Thoracic aorta (tissue), 2 donors: ENCODE data around the gene PPP4R3C. TPM values are rescaled to one million over a fixed set of nuclear protein-coding genes. Genes with fewer than 3 reads are reported as not detected.
"Not testable (repeated sequence)": the region's sequence is repeated elsewhere in the genome, so short reads cannot be mapped to it uniquely, and the experiment has no call there.

ENCODE experiments used
- ATAC-seq: fragments of 150-250 bp; one replicate; pipeline ENCODE4 v1.8.0; 2017; ENCODE audit warnings: low read depth; ENCODE audit not compliant: insufficient number of reproducible peaks, low FRiP score
- DNase-seq: peaks from one replicate; pipeline ENCODE4 v3.0.0-alpha.2; 2020; ENCODE audit warnings: low spot score
- H3K27ac ChIP-seq, 2 donors: fragments of 200-600 bp; sonication (generic); 1 replicate in 1 of 2; 2 replicates in 1 of 2; pipeline ENCODE4 v1.5.1; 2016; ENCODE audit warnings: mild to moderate bottlenecking in 2 of 2, moderate library complexity in 2 of 2
- H3K27me3 ChIP-seq: fragments of 200-600 bp; sonication (generic); replicated peaks from 2 replicates; pipeline ENCODE4 v1.6.0; 2016; ENCODE audit warnings: mild to moderate bottlenecking; ENCODE audit not compliant: insufficient read depth
- H3K36me3 ChIP-seq: fragments of 200-600 bp; sonication (generic); one replicate; pipeline ENCODE4 v1.5.1; 2016
- H3K4me1 ChIP-seq, 2 donors: fragments of 200-600 bp; sonication (generic); 1 replicate in 1 of 2; 2 replicates in 1 of 2; pipeline versions ENCODE4 v1.5.1 to v1.6.0; 2016; ENCODE audit warnings: low read depth in 2 of 2, mild to moderate bottlenecking in 1 of 2; ENCODE audit not compliant: control insufficient read depth in 1 of 2
- H3K4me3 ChIP-seq: fragments of 200-600 bp; sonication (generic); 2 replicates; pipeline ENCODE4 v1.5.1; 2016; ENCODE audit warnings: mild to moderate bottlenecking
- H3K9me3 ChIP-seq: fragments of 200-600 bp; sonication (generic); 2 replicates; pipeline ENCODE4 v1.5.1; 2016
- total RNA-seq, 2 donors: library from RNA; depleted of rRNA; stranded (reverse); fragments of >200 nt; gene quantifications; one replicate each; pipeline versions ENCODE4 v1.1.0 to v1.2.3, GENCODE V29; 2016
- TF ChIP-seq, protein P1 (sequence below): fragments of 200-600 bp; sonication (generic); IDR thresholded peaks from one replicate; pipeline ENCODE4 v1.5.1; 2019; ENCODE audit warnings: antibody characterized with exemption

Gene PPP4R3C
- not detected for total RNA-seq

DNA sequence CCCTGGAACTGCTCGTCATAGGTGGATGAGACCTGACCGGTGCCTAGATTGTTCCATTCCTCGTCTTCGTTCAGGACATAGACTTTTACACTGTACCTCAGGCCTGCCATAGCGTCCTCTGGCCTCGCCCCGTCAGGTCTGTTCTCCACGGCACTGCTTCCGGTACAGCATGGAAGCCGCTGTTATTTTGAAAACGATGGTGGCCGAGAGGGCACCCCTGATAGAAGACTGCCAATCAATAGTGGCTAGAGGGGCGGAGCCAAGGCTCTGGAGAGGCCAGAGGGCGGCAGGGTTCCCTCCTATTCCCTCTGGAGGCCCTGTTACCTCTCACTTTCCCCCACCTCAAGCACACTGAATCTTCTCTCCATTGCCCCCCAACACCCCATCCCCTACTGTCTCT is at the start of gene PPP4R3C:
Gene PPP4R3C (minus strand): TSS at position 155 of the 400 bp plus-strand sequence. CDS start 45 bp downstream, at position 110.
- TF ChIP-seq, protein P1, sequence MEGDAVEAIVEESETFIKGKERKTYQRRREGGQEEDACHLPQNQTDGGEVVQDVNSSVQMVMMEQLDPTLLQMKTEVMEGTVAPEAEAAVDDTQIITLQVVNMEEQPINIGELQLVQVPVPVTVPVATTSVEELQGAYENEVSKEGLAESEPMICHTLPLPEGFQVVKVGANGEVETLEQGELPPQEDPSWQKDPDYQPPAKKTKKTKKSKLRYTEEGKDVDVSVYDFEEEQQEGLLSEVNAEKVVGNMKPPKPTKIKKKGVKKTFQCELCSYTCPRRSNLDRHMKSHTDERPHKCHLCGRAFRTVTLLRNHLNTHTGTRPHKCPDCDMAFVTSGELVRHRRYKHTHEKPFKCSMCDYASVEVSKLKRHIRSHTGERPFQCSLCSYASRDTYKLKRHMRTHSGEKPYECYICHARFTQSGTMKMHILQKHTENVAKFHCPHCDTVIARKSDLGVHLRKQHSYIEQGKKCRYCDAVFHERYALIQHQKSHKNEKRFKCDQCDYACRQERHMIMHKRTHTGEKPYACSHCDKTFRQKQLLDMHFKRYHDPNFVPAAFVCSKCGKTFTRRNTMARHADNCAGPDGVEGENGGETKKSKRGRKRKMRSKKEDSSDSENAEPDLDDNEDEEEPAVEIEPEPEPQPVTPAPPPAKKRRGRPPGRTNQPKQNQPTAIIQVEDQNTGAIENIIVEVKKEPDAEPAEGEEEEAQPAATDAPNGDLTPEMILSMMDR: no peak
- H3K36me3 ChIP-seq: no peaks in the 10 kb centered on the region
- H3K27ac ChIP-seq: no peak within 1 kb of the TSS
- H3K27me3 ChIP-seq: no peaks in the 10 kb centered on the region
- no peaks in the 10 kb centered on the region for H3K4me1 ChIP-seq
- H3K4me3 ChIP-seq: no peak within 1 kb of the TSS
- ATAC-seq (no peak), DNase-seq (no peak)
- H3K9me3 ChIP-seq: no peaks in the 10 kb centered on the region

DNA sequence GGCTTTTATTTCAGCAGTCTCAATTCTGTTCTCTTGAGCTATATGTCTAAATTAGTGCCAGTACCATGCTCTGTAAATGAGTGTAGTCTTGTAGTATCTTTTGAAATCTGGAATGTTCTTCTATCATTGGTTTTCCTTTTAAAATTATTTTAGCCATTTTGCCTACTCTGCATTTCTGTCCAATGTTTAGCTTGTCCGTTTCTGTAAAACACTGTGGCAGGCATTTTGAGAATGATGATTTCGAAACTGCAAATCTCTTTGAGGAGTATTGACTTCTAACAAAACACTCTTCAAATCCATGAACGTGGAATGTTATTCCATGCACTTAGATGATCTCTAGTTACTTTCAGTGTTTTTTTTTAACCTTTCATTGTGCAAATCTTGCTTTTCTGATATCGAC is 28.3 kb upstream of the PPP4R3C start:
- DNase-seq: no peak

DNA sequence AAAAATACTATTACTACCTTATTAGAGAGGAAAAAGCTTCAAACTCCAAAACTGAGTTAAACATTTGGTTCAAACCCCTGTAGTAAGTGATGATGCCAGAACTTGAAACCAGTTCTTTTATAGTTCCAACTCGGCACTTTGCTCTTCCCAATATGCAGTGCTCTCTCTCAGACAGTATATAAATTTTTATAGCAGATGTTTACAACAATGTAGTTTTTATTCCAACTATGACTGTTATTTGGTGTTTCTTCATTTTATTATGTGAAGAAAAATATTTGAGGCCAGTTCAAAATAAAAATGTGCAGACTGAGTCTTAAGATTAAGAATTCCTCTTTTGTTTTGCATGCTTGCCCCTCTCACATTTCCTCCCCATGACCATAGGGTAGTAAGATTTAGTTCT is 2.9 kb upstream of the PPP4R3C start:
- H3K36me3 ChIP-seq: no peaks in the 10 kb centered on the region
- H3K27me3 ChIP-seq: no peaks in the 10 kb centered on the region
- TF ChIP-seq, protein P1: no peak
- no peak overlapping the region for H3K27ac ChIP-seq
- no peaks in the 10 kb centered on the region for H3K9me3 ChIP-seq
- ATAC-seq (no peak), DNase-seq (no peak)
- no peak overlapping the region for H3K4me3 ChIP-seq
- H3K4me1 ChIP-seq: no peaks in the 10 kb centered on the region

More for the DNA sequence above, 28.3 kb upstream of the PPP4R3C start:
- no peaks in the 10 kb centered on the region for H3K4me1 ChIP-seq
- no peaks in the 10 kb centered on the region for H3K27me3 ChIP-seq
- ATAC-seq: no peak
- no peaks in the 10 kb centered on the region for H3K9me3 ChIP-seq
- TF ChIP-seq, protein P1: no peak
- no peak overlapping the region for H3K27ac ChIP-seq
- no peaks in the 10 kb centered on the region for H3K36me3 ChIP-seq
- H3K4me3 ChIP-seq: no peak overlapping the region

DNA sequence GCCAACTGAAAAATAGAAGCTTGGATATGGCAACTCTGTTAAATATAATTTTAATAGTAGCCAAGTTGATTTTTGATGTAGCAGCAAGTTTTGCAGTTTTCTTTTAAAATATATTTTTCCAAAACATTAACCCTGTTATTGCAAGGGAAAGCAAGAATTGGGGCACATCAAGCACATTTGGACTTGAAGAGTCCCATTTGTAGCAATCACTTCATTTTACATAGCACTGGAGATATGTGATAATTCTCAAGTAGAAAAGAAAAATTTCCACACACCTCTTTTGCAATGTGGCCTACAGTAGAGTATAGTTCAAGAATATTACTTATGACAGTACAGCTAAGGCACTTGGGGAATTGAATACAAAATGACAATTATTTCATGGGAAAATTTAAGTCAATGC is 1.9 kb upstream of the PPP4R3C start:
- Histone ChIP-seq H3K9me3 (no peaks in the 10 kb centered on the region), H3K4me3 (no peak overlapping the region), H3K27me3 (no peaks in the 10 kb centered on the region), H3K36me3 (no peaks in the 10 kb centered on the region), H3K27ac (no peak overlapping the region), H3K4me1 (no peaks in the 10 kb centered on the region)
- ATAC-seq (no peak), DNase-seq (no peak)
- TF ChIP-seq, protein P1: no peak

DNA sequence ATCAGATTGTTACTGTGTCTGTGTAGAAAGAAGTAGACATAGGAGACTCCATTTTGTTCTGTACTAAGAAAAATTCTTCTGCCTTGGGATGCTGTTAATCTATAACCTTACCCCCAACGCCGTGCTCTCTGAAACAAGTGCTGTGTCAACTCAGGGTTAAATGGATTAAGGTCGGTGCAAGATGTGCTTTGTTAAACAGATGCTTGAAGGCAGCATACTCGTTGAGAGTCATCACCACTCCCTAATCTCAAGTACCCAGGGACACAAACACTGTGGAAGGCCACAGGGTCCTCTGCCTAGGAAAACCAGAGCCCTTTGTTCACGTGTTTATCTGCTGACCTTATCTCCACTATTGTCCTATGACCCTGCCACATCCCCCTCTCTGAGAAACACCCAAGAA is 4.0 kb downstream of the PPP4R3C start:
- ATAC-seq, DNase-seq, H3K4me3 ChIP-seq, H3K27ac ChIP-seq, H3K4me1 ChIP-seq, H3K36me3 ChIP-seq, H3K9me3 ChIP-seq, H3K27me3 ChIP-seq: not testable (repeated sequence)

DNA sequence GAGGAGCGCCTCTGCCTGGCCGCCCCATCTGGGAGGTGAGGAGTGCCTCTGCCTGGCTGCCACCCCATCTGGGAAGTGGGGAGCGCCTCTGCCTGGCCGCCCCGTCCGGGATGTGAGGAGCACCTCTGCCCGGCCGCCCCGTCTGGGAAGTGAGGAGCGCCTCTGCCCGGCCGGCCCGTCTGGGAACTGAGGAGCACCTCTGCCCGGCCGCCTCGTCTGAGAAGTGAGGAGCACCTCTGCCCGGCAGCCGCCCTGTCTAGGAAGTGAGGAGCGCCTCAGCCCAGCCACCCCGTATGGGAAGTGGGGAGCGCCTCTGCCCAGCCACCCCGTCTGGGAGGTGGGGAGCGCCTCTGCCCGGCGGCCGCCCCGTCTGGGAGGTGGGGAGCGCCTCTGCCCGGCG is 4.6 kb downstream of the PPP4R3C start:
- ATAC-seq, H3K27ac ChIP-seq, H3K9me3 ChIP-seq, H3K4me3 ChIP-seq, H3K27me3 ChIP-seq, H3K36me3 ChIP-seq, DNase-seq, H3K4me1 ChIP-seq: not testable (repeated sequence)
